GM18868 (cell line): Measurements from ENCODE around the gene COX4I1.

Source experiments
- ATAC-seq: cut with Tn5 transposase; IDR thresholded peaks from one replicate; pipeline ENCODE4 v1.9.1; 2021; ENCODE audit warnings: mild to moderate bottlenecking, moderate library complexity; ENCODE audit not compliant: unreplicated experiment

The COX4I1 gene

GRCh38 chr16:85854935-85855334, 55.4 kb downstream of the COX4I1 start:
- no peak for ATAC-seq

- ATAC-seq, result no peak
These were observed 56.6 kb downstream of the COX4I1 start for GRCh38 chr16:85856079-85856478.

GRCh38 chr16:85856585-85856984, 57.1 kb downstream of the COX4I1 start:
- ATAC-seq, result no peak
